Mammary epithelial cell (primary cell): Measurements from ENCODE around the gene HGD.

Experiments used
- CTCF ChIP-seq, 2 donors: IDR thresholded peaks in 1 of 2; conservative IDR thresholded peaks in 1 of 2; 2 replicates each; pipeline ENCODE4 v1.5.1; 2011 to 2012; ENCODE audit warnings: inconsistent platforms in 2 of 2, low read length in 2 of 2, mild to moderate bottlenecking in 2 of 2, control low read depth in 1 of 2, low read depth in 1 of 2; ENCODE audit not compliant: insufficient read depth in 1 of 2; ENCODE audit errors: extremely low read depth in 1 of 2
- EZH2 ChIP-seq: IDR thresholded peaks from 2 replicates; pipeline ENCODE4 v1.6.1; 2012; ENCODE audit warnings: low read length, inconsistent platforms, borderline replicate concordance

DNA sequence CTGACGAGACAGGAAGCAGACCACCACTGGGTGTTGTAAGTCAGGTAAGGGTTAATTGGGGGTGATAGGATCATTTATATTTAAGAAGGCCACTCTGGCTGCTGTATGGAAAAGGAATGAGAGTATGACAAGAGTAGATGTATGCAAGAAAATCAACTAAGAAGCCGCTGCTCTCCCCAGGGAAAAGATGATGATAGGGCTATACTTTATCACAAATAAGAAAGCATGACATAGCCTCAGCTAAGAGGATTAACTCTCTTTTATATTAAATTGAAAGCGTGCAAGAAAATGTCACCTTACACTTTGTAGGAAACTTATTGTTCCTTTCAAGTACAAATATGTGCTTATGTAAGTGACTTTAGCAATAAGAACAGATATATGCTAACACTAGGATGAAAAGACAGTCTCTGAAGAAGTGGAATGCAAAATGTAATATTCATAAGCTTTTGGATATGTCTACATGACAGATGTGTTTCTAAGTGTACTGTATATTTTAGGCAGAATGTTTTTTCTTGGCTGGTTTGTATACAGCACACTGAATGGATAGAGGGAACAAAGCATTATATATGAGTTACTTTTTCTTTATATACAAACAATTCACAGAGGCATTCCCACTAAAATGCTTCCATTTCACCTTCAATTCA lies 94.6 kb downstream of the HGD start:
- TF ChIP-seq CTCF (conservative IDR thresholded peaks at IDR 0.05 in 1 of 2, IDR thresholded peaks at IDR 0.05 in 1 of 2; ENCODE audit: extremely low read depth in 1 of 2, insufficient read depth in 1 of 2, low read depth in 1 of 2, low read length in 2 of 2), result no peak
- TF ChIP-seq EZH2, result no peak
